PC-9 (cell line): ENCODE results near the gene NEIL1. TPM values are rescaled to one million over a fixed set of nuclear protein-coding genes. Genes with fewer than 3 reads are reported as not detected.
"Not testable (repeated sequence)": the region's sequence is repeated elsewhere in the genome, so short reads cannot be mapped to it uniquely, and the experiment has no call there.

Source experiments
- BruUV-seq: library from RNA; stranded (reverse); fragments of 400-500 nt; replicated peaks from 2 replicates; lab custom pipeline; 2021; lab: Mats Ljungman, UMichigan
- CTCF ChIA-PET: fragments of 300-600 bp; sonication (Branson Sonifier 250); formaldehyde crosslinking; loops from one replicate; lab custom pipeline; 2022; ENCODE audit warnings: antibody characterized with exemption; lab: Charles Lee
- POLR2A ChIA-PET: fragments of 300-600 bp; sonication (Branson Sonifier 250); formaldehyde crosslinking; loops from one replicate; lab custom pipeline; 2022; ENCODE audit warnings: antibody characterized with exemption; ENCODE audit not compliant: unreplicated experiment; lab: Charles Lee
- DNase-seq, 2 experiments: peaks; one replicate each; pipeline versions ENCODE4 v3.0.0 to v3.0.0-alpha.2; 2015 to 2022; ENCODE audit warnings: mixed read lengths in 1 of 2
- H2AFZ ChIP-seq: fragments of 200-600 bp; sonication (generic); 2 replicates; pipeline ENCODE4 v1.8.1; 2017; ENCODE audit warnings: antibody characterized with exemption
- H3F3A ChIP-seq: fragments of 200-600 bp; sonication (generic); 2 replicates; pipeline ENCODE4 v1.8.1; 2017; ENCODE audit warnings: antibody characterized with exemption, mild to moderate bottlenecking, low read depth; ENCODE audit not compliant: insufficient read depth
- H3K27ac ChIP-seq: fragments of 200-600 bp; sonication (generic); 2 replicates; pipeline ENCODE4 v1.6.1; 2016; ENCODE audit warnings: mixed run types
- H3K27me3 ChIP-seq: fragments of 200-600 bp; sonication (generic); 2 replicates; pipeline ENCODE4 v1.6.1; 2016; ENCODE audit warnings: low read depth, mixed run types; ENCODE audit not compliant: insufficient read depth
- H3K36me3 ChIP-seq: fragments of 200-600 bp; sonication (generic); 2 replicates; pipeline ENCODE4 v1.6.1; 2016; ENCODE audit warnings: low read depth, mixed run types
- H3K4me1 ChIP-seq: fragments of 200-600 bp; sonication (generic); replicated peaks from 2 replicates; pipeline ENCODE4 v1.6.1; 2016; ENCODE audit warnings: mixed run types; ENCODE audit not compliant: insufficient read depth
- H3K4me2 ChIP-seq: fragments of 200-600 bp; sonication (generic); 2 replicates; pipeline ENCODE4 v1.6.1; 2017; ENCODE audit warnings: mixed run types
- H3K4me3 ChIP-seq: fragments of 200-600 bp; sonication (generic); 2 replicates; pipeline ENCODE4 v1.6.1; 2016; ENCODE audit warnings: mixed run types
- H3K79me2 ChIP-seq: fragments of 200-600 bp; sonication (generic); 2 replicates; pipeline ENCODE4 v1.6.1; 2017; ENCODE audit warnings: low read depth, mixed run types
- H3K9me2 ChIP-seq: fragments of 200-600 bp; sonication (generic); 2 replicates; pipeline ENCODE4 v1.8.1; 2017; ENCODE audit warnings: mild to moderate bottlenecking; ENCODE audit not compliant: insufficient read depth
- H3K9me3 ChIP-seq: fragments of 200-600 bp; sonication (generic); 2 replicates; pipeline ENCODE4 v1.8.1; 2016; ENCODE audit warnings: low read depth; ENCODE audit not compliant: insufficient read depth
- H4K20me1 ChIP-seq: fragments of 200-600 bp; sonication (generic); 2 replicates; pipeline ENCODE4 v1.8.1; 2017; ENCODE audit not compliant: insufficient read depth
- CTCF ChIP-seq: fragments of 200-600 bp; sonication (generic); conservative IDR thresholded peaks from 2 replicates; pipeline ENCODE4 v1.6.1; 2017; ENCODE audit warnings: mixed run types, antibody characterized with exemption, mild to moderate bottlenecking, moderate library complexity
- EZH2 ChIP-seq: fragments of 200-600 bp; sonication (generic); IDR thresholded peaks from 2 replicates; pipeline ENCODE4 v1.8.0; 2017; ENCODE audit warnings: antibody characterized with exemption, low read depth
- intact Hi-C: fragments of 100-400 bp; cut with micrococcal nuclease; formaldehyde crosslinking; loops from one replicate; pipeline ENCODE4 v1.10.0; 2022; ENCODE audit not compliant: unreplicated experiment
- total RNA-seq: library from RNA; stranded (reverse); gene quantifications from 2 replicates; pipeline ENCODE4 v1.2.3, GENCODE V29; 2021

Gene NEIL1
- total RNA-seq, 1 experiment from 2014 or later = 21.3 TPM

- no TSS peak for BruUV-seq
- Histone ChIP-seq H3K27me3 (no peaks in the 10 kb centered on the region), H3K4me3 (no peak overlapping the region), H4K20me1 (peaks cover 7% of the 10 kb centered on the region; the same call in 1 of the 2 replicates), H2AFZ (no peak overlapping the region), H3K79me2 (no peaks in the 10 kb centered on the region), H3K36me3 (peaks cover 47% of the 10 kb centered on the region), H3K9me2 (no peaks in the 10 kb centered on the region), H3K4me1 (no peaks in the 10 kb centered on the region), H3K9me3 (no peaks in the 10 kb centered on the region), H3F3A (peaks cover 10% of the 10 kb centered on the region; the same call in 1 of the 2 replicates), H3K27ac (no peak overlapping the region), H3K4me2 (no peak overlapping the region)
- ChIA-PET CTCF (no interaction called here), POLR2A (no interaction called here)
- intact Hi-C loops = loop anchor here (10.0 kb wide), 1 partner anchor 54 kb away; no protein-coding TSS in a partner anchor
- no peak for TF ChIP-seq CTCF
- no peak for TF ChIP-seq EZH2
- DNase-seq = no peak
Measured at GRCh38 chr15:75380773-75381172, 33.9 kb downstream of the NEIL1 start.

GRCh38 chr15:75383986-75384385, 37.1 kb downstream of the NEIL1 start:
- POLR2A ChIA-PET, CTCF ChIA-PET: not testable (repeated sequence)
- peaks cover 58% of the 10 kb centered on the region for H3K36me3 ChIP-seq

GRCh38 chr15:75389791-75390382, 43.0 kb downstream of the NEIL1 start:
- no peak for TF ChIP-seq EZH2

More at GRCh38 chr15:75383986-75384385, 37.1 kb downstream of the NEIL1 start:
- H2AFZ ChIP-seq, H4K20me1 ChIP-seq, H3K4me3 ChIP-seq, H3K27me3 ChIP-seq, H3K9me2 ChIP-seq, H3K4me2 ChIP-seq, H3K9me3 ChIP-seq, DNase-seq, BruUV-seq, H3K27ac ChIP-seq, H3K4me1 ChIP-seq: not testable (repeated sequence)
- Histone ChIP-seq H3K79me2 (peaks cover 22% of the 10 kb centered on the region; the same call in 1 of the 2 replicates), H3F3A (peaks cover 13% of the 10 kb centered on the region; the same call in 1 of the 2 replicates)
- intact Hi-C loops = loop anchor here (10.0 kb wide), 1 partner anchor 51 kb away; no protein-coding TSS in a partner anchor

GRCh38 chr15:75397494-75397893, 50.7 kb downstream of the NEIL1 start:
- TF ChIP-seq EZH2 = no peak
- no peak for TF ChIP-seq CTCF
- Histone ChIP-seq H4K20me1 (peaks cover 11% of the 10 kb centered on the region; the same call in 1 of the 2 replicates), H3K4me1 (no peaks in the 10 kb centered on the region), H3K4me2 (no peak overlapping the region), H2AFZ (no peak overlapping the region), H3K36me3 (peaks cover 38% of the 10 kb centered on the region), H3K79me2 (peaks cover 3% of the 10 kb centered on the region; the same call in 1 of the 2 replicates), H3K9me2 (no peaks in the 10 kb centered on the region), H3K27ac (no peak overlapping the region), H3K9me3 (no peaks in the 10 kb centered on the region), H3K4me3 (no peak overlapping the region), H3K27me3 (no peaks in the 10 kb centered on the region), H3F3A (peaks cover 4% of the 10 kb centered on the region; the same call in 1 of the 2 replicates)
- intact Hi-C loops = no loop called here
- no TSS peak for BruUV-seq
- ChIA-PET POLR2A (no interaction called here), CTCF (no interaction called here)
- no peak for DNase-seq

More at GRCh38 chr15:75389791-75390382, 43.0 kb downstream of the NEIL1 start:
- ChIA-PET POLR2A (interaction anchor here (0.5 to 0.7 kb wide), 2 partner anchors 21 to 61 kb away, joined by 3 to 4 read pairs; partner anchors contain the start of gene SIN3A), CTCF (interaction anchor here (1.1 kb wide), 1 partner anchor 22 kb away, joined by 4 read pairs; no protein-coding TSS in a partner anchor)
- H2AFZ ChIP-seq = no peak overlapping the region
- H3K9me2 ChIP-seq = no peaks in the 10 kb centered on the region
- no peak overlapping the region for H3K4me3 ChIP-seq
- no peaks in the 10 kb centered on the region for H4K20me1 ChIP-seq
- no peaks in the 10 kb centered on the region for H3K27me3 ChIP-seq
- H3F3A ChIP-seq = peaks cover 23% of the 10 kb centered on the region
- peak; percentile 33 to 80 for DNase-seq
- TSS peak; percentile 61 for BruUV-seq
- H3K79me2 ChIP-seq = peaks cover 29% of the 10 kb centered on the region
- peaks cover 24% of the 10 kb centered on the region for H3K4me1 ChIP-seq
- H3K36me3 ChIP-seq = peaks cover 59% of the 10 kb centered on the region
- H3K9me3 ChIP-seq = no peaks in the 10 kb centered on the region
- peak overlapping the region; percentile 48 for H3K4me2 ChIP-seq
- peak overlapping the region; percentile 85 for H3K27ac ChIP-seq
- intact Hi-C loops = loop anchor here (10.0 kb wide), 1 partner anchor 45 kb away; no protein-coding TSS in a partner anchor
